Esophagus squamous epithelium (tissue), 5 donors: ENCODE measurements around the gene CRHBP. TPM values are rescaled to one million over a fixed set of nuclear protein-coding genes. Genes with fewer than 3 reads are reported as not detected.

Source experiments
- DNase-seq: peaks from one replicate; lab custom pipeline; 2025; lab: John Stamatoyannopoulos, UW
- H3K27ac ChIP-seq, 4 donors: fragments of 200-600 bp; sonication (generic); one replicate each; pipeline ENCODE4 v1.5.1; 2016 to 2019; ENCODE audit warnings: mild to moderate bottlenecking in 1 of 4
- H3K27me3 ChIP-seq, 4 donors: fragments of 200-600 bp; sonication (generic); 1 replicate in 3 of 4; 2 replicates in 1 of 4; pipeline versions ENCODE4 v1.5.1 to v1.6.0; 2017 to 2021; ENCODE audit warnings: antibody characterized with exemption in 1 of 4
- H3K36me3 ChIP-seq, 3 donors: fragments of 200-600 bp; sonication (generic); one replicate each; pipeline ENCODE4 v1.5.1; 2016 to 2019
- H3K4me1 ChIP-seq, 3 donors: fragments of 200-600 bp; sonication (generic); one replicate each; pipeline ENCODE4 v1.5.1; 2017 to 2019
- H3K4me3 ChIP-seq, 4 donors: fragments of 200-600 bp; sonication (generic); 1 replicate in 3 of 4; 2 replicates in 1 of 4; pipeline ENCODE4 v1.5.1; 2016 to 2019; ENCODE audit warnings: mild to moderate bottlenecking in 2 of 4, moderate library complexity in 1 of 4
- H3K9me3 ChIP-seq, 3 donors: fragments of 200-600 bp; sonication (generic); one replicate each; pipeline ENCODE4 v1.5.1; 2016 to 2019
- POLR2A ChIP-seq, 4 donors: fragments of 450-650 bp; IDR thresholded peaks; one replicate each; pipeline ENCODE4 v1.6.1; 2017; ENCODE audit warnings: antibody characterized with exemption in 4 of 4, mild to moderate bottlenecking in 4 of 4, moderate library complexity in 3 of 4
- WGBS, 2 donors: methylation state at CpG; one replicate each; pipeline ENCODE4 v1.1.5; 2018; 5-methylcytosine and 5-hydroxymethylcytosine counted together
- intact Hi-C: fragments of 100-400 bp; cut with DNase I; formaldehyde crosslinking; loops from one replicate; pipeline ENCODE4 v1.15.0; 2022
- total RNA-seq, 4 donors: library from RNA; depleted of rRNA; stranded (reverse); fragments of >200 nt; gene quantifications; one replicate each; pipeline ENCODE4 v1.1.0, GENCODE V29; 2016
- TF ChIP-seq, protein P1 (sequence below), 6 experiments: fragments of 450-650 bp in 4 of 6; fragments of 200-600 bp in 2 of 6; sonication (generic) in 2 of 6; IDR thresholded peaks; one replicate each; pipeline ENCODE4 v1.5.1; 2016 to 2019; ENCODE audit warnings: antibody characterized with exemption in 6 of 6, mild to moderate bottlenecking in 4 of 6, moderate library complexity in 4 of 6
- donor health status: DM: yes; HTN: yes; CAD: no.

Gene CRHBP
- total RNA-seq, 4 donors from 2014 or later = 1.1 TPM; not detected in 3

DNA sequence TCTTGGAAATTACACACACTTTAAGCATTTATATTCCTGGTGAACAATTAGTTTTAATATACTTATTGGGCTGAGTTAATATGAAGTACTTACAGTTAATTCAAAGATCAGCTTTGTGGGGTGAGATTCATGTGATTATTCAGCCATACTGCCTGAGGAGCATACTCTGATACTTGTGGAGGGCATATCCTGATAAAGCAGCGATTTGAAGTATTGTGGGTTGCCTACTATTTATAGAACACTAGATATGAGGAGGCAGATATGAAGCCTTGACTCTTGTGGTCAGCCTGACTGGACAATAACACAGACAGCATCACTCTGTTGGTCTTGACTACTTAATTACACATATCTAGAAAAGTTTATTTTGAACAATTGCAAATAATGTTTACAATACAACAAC lies 50.4 kb downstream of the CRHBP start:
- intact Hi-C loops = no loop called here
- 29 to 40% methylated on average over 1 of the region's 1 CpG for WGBS, 2 donors
- H3K27me3 ChIP-seq = peaks cover 0 to 23% (median 0%) of the 10 kb centered on the region in 4 donors
- TF ChIP-seq, protein P1, sequence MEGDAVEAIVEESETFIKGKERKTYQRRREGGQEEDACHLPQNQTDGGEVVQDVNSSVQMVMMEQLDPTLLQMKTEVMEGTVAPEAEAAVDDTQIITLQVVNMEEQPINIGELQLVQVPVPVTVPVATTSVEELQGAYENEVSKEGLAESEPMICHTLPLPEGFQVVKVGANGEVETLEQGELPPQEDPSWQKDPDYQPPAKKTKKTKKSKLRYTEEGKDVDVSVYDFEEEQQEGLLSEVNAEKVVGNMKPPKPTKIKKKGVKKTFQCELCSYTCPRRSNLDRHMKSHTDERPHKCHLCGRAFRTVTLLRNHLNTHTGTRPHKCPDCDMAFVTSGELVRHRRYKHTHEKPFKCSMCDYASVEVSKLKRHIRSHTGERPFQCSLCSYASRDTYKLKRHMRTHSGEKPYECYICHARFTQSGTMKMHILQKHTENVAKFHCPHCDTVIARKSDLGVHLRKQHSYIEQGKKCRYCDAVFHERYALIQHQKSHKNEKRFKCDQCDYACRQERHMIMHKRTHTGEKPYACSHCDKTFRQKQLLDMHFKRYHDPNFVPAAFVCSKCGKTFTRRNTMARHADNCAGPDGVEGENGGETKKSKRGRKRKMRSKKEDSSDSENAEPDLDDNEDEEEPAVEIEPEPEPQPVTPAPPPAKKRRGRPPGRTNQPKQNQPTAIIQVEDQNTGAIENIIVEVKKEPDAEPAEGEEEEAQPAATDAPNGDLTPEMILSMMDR (IDR thresholded peaks at IDR 0.05) = no peak
- TF ChIP-seq POLR2A (IDR thresholded peaks at IDR 0.05) = no peak
- no peaks in the 10 kb centered on the region for H3K36me3 ChIP-seq
- no peaks in the 10 kb centered on the region for H3K9me3 ChIP-seq
- no peak for DNase-seq
- H3K4me3 ChIP-seq = no peak overlapping the region
- H3K4me1 ChIP-seq = no peaks in the 10 kb centered on the region
- H3K27ac ChIP-seq = no peak overlapping the region

DNA sequence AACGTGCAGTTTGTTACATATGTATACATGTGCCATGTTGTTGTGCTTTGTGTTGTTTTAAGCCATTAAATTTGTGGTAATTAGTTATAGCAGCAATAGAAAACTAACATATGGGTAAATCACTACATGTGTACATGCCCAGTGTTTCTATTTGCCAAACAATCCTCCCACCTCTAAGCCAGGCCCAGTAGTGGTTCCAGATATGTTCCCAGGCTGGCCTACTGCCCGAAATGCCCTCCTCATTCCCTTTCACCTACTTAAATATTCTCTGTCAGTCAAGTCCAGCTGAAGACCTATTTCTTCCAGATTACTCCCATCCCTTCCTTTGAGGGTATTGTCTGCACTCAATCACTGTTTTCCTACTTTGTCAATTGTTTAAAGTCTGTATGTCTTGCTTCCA lies 53.3 kb downstream of the CRHBP start:
- DNase-seq = no peak
- TF ChIP-seq, protein P1 (IDR thresholded peaks at IDR 0.05) = no peak
- no peak for TF ChIP-seq POLR2A (IDR thresholded peaks at IDR 0.05)
- no peak overlapping the region for H3K4me3 ChIP-seq
- H3K27ac ChIP-seq = no peak overlapping the region
- WGBS, 2 donors = 67 to 72% methylated on average over 2 of the region's 2 CpGs
- intact Hi-C loops = no loop called here
- no peaks in the 10 kb centered on the region for H3K36me3 ChIP-seq
- H3K27me3 ChIP-seq = peaks cover 0 to 20% (median 0%) of the 10 kb centered on the region in 4 donors
- H3K9me3 ChIP-seq = no peaks in the 10 kb centered on the region
- H3K4me1 ChIP-seq = no peaks in the 10 kb centered on the region

DNA sequence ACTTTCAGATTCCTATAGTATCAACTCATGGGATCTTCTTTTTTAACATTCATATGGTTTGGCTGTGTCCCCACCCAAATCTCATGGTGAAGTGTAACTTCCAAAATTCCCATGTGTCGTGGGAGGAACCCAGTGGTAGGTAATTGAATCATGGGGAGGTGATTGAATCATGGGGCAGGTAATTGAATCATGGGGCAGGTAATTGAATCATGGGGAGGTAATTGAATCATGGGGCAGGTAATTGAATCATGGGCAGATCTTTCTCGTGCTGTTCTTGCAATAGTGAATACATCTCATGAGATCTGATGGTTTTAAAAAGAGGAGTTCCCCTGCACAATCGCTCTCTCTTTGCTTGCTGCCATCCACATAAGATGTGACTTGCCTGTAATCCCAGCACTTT lies 55.6 kb downstream of the CRHBP start:
- TF ChIP-seq POLR2A (IDR thresholded peaks at IDR 0.05) = no peak
- TF ChIP-seq, protein P1 (IDR thresholded peaks at IDR 0.05) = no peak
- intact Hi-C loops = no loop called here
- Histone ChIP-seq H3K27ac (no peak overlapping the region), H3K27me3 (peaks cover 0 to 25% (median 0%) of the 10 kb centered on the region in 4 donors), H3K4me1 (no peaks in the 10 kb centered on the region), H3K9me3 (no peaks in the 10 kb centered on the region), H3K36me3 (no peaks in the 10 kb centered on the region), H3K4me3 (no peak overlapping the region)
- 28 to 67% methylated on average over 3 of the region's 3 CpGs for WGBS, 2 donors
- DNase-seq = no peak

DNA sequence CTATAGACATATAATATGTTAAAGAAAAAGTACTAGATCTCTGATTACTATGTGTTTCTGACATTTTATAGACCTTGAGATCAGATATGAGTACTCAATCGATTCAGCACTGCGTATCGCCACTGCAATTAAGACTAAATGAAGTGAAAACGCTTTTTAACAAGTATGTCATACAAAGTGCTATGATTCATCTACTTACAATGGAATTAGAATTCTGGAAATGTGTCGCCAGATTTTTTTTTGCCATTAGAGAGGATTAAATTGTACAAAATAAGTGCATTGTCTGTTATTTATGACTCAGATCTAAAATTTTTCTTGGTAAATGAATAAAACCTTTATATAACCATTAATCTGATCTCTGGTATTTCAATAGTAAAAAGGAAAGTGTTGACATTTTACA lies 57.4 kb downstream of the CRHBP start:
- no peaks in the 10 kb centered on the region for H3K4me1 ChIP-seq
- WGBS, 2 donors = 68 to 75% methylated on average over 5 of the region's 5 CpGs
- intact Hi-C loops = no loop called here
- no peak overlapping the region for H3K27ac ChIP-seq
- DNase-seq = no peak
- no peaks in the 10 kb centered on the region for H3K9me3 ChIP-seq
- peaks cover 0 to 20% (median 0%) of the 10 kb centered on the region in 4 donors for H3K27me3 ChIP-seq
- H3K4me3 ChIP-seq = no peak overlapping the region
- H3K36me3 ChIP-seq = no peaks in the 10 kb centered on the region
- TF ChIP-seq, protein P1 (IDR thresholded peaks at IDR 0.05) = no peak
- TF ChIP-seq POLR2A (IDR thresholded peaks at IDR 0.05) = no peak

DNA sequence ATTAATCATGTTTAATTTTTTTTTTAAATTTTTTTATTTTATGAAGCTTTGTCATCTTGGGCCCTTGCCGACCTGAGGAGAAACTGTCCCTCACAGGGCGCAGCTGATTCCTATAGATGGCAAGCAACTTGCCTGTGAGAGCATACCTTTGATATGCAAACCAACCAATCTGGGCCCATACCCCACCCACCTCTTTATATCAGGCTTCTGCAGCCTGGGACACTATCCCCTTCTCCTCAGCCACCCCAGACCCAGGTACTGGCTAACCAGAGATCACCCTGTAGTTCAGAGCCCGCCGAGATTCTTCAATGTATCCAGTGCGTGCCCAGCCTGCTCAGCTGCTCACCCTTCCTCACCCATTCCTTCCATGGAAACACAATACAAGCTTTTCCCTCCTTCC lies 58.7 kb downstream of the CRHBP start:
- TF ChIP-seq, protein P1 (IDR thresholded peaks at IDR 0.05) = no peak
- no peak for TF ChIP-seq POLR2A (IDR thresholded peaks at IDR 0.05)
- 79 to 80% methylated on average over 5 of the region's 5 CpGs for WGBS, 2 donors

More for the DNA sequence above, 58.7 kb downstream of the CRHBP start:
- H3K4me3 ChIP-seq = no peak overlapping the region
- intact Hi-C loops = no loop called here
- DNase-seq = no peak
- no peaks in the 10 kb centered on the region for H3K9me3 ChIP-seq
- peaks cover 0 to 16% (median 0%) of the 10 kb centered on the region in 4 donors for H3K27me3 ChIP-seq
- no peak overlapping the region for H3K27ac ChIP-seq
- H3K36me3 ChIP-seq = no peaks in the 10 kb centered on the region
- no peaks in the 10 kb centered on the region for H3K4me1 ChIP-seq
